ENCODE results near the gene NCBP2.

The NCBP2 gene

GRCh38 chr3:196942915-196943277 is 568 bp upstream of the NCBP2 start:
- TF ChIP-seq EZH2phosphoT487 (IDR thresholded peaks at IDR 0.05; ENCODE audit: low read depth), result no peak
- no peak for TF ChIP-seq CTCF (IDR thresholded peaks at IDR 0.05; ENCODE audit: low read depth, low read length)
- peaks cover 23% of the 10 kb centered on the region for H3K4me1 ChIP-seq (ENCODE audit: low read length)
- H4K20me1 ChIP-seq (ENCODE audit: insufficient read depth, low read length), result 0 out of 2 replicates have a peak, but pooled peaks cover 4% of the 10 kb centered on the region
- peak overlapping the region; percentile 90 for H3K4me2 ChIP-seq (ENCODE audit: low read length)
- peaks cover 64% of the 10 kb centered on the region for H3K79me2 ChIP-seq (ENCODE audit: low read length)
- peaks cover 19% of the 10 kb centered on the region for H3K36me3 ChIP-seq (replicated peaks; ENCODE audit: low read depth, low read length)
- peak overlapping the region; percentile 93 for H3K4me3 ChIP-seq (ENCODE audit: low read length)
- H3K9ac ChIP-seq (ENCODE audit: low read length), result peak overlapping the region; percentile 81
- H3K9me3 ChIP-seq (ENCODE audit: insufficient read depth, low read length), result no peaks in the 10 kb centered on the region
- 0 out of 2 replicates have a peak overlapping the region, but pooled peaks have one; percentile 14 for H2AFZ ChIP-seq (ENCODE audit: low read depth, low read length)
- H3K27me3 ChIP-seq (ENCODE audit: low read depth, low read length), result no peaks in the 10 kb centered on the region
- H3K27ac ChIP-seq (ENCODE audit: low read length), result peak overlapping the region; percentile 33

GRCh38 chr3:196941729-196942225 is 551 bp downstream of the NCBP2 start:
- Histone ChIP-seq H4K20me1 (ENCODE audit: insufficient read depth, low read length) (0 out of 2 replicates have a peak, but pooled peaks cover 4% of the 10 kb centered on the region), H3K79me2 (ENCODE audit: low read length) (peaks cover 69% of the 10 kb centered on the region)
- no peak for TF ChIP-seq CTCF (IDR thresholded peaks at IDR 0.05; ENCODE audit: low read depth, low read length)
- TF ChIP-seq EZH2phosphoT487 (IDR thresholded peaks at IDR 0.05; ENCODE audit: low read depth), result no peak

GRCh38 chr3:196938576-196938975 is 3.8 kb downstream of the NCBP2 start:
- Histone ChIP-seq H3K4me3 (ENCODE audit: low read length) (no peak overlapping the region), H2AFZ (ENCODE audit: low read depth, low read length) (no peak overlapping the region), H3K4me2 (ENCODE audit: low read length) (no peak overlapping the region), H3K9ac (ENCODE audit: low read length) (no peak overlapping the region), H3K36me3 (replicated peaks; ENCODE audit: low read depth, low read length) (peaks cover 59% of the 10 kb centered on the region), H3K79me2 (ENCODE audit: low read length) (peaks cover 57% of the 10 kb centered on the region), H3K27me3 (ENCODE audit: low read depth, low read length) (no peaks in the 10 kb centered on the region), H3K9me3 (ENCODE audit: insufficient read depth, low read length) (no peaks in the 10 kb centered on the region), H4K20me1 (ENCODE audit: insufficient read depth, low read length) (0 out of 2 replicates have a peak, but pooled peaks cover 2% of the 10 kb centered on the region), H3K27ac (ENCODE audit: low read length) (no peak overlapping the region), H3K4me1 (ENCODE audit: low read length) (peaks cover 20% of the 10 kb centered on the region)
- TF ChIP-seq EZH2phosphoT487 (IDR thresholded peaks at IDR 0.05; ENCODE audit: low read depth), result no peak
- no peak for TF ChIP-seq CTCF (IDR thresholded peaks at IDR 0.05; ENCODE audit: low read depth, low read length)

More at GRCh38 chr3:196941729-196942225, 551 bp downstream of the NCBP2 start:
- H2AFZ ChIP-seq (ENCODE audit: low read depth, low read length), result peak overlapping the region; percentile 84; the same call in 1 of the 2 replicates
- no peaks in the 10 kb centered on the region for H3K9me3 ChIP-seq (ENCODE audit: insufficient read depth, low read length)
- H3K9ac ChIP-seq (ENCODE audit: low read length), result peak overlapping the region; percentile 94
- H3K4me1 ChIP-seq (ENCODE audit: low read length), result peaks cover 23% of the 10 kb centered on the region
- peaks cover 30% of the 10 kb centered on the region for H3K36me3 ChIP-seq (replicated peaks; ENCODE audit: low read depth, low read length)
- H3K27me3 ChIP-seq (ENCODE audit: low read depth, low read length), result no peaks in the 10 kb centered on the region
- H3K4me3 ChIP-seq (ENCODE audit: low read length), result peak overlapping the region; percentile 93
- peak overlapping the region; percentile 81 for H3K27ac ChIP-seq (ENCODE audit: low read length)
- H3K4me2 ChIP-seq (ENCODE audit: low read length), result peak overlapping the region; percentile 97

GRCh38 chr3:196938124-196938523 is 4.2 kb downstream of the NCBP2 start:
- H3K36me3 ChIP-seq (replicated peaks; ENCODE audit: low read depth, low read length), result peaks cover 60% of the 10 kb centered on the region
- TF ChIP-seq CTCF (IDR thresholded peaks at IDR 0.05; ENCODE audit: low read depth, low read length) (no peak), EZH2phosphoT487 (IDR thresholded peaks at IDR 0.05; ENCODE audit: low read depth) (no peak)
- peaks cover 17% of the 10 kb centered on the region for H3K4me1 ChIP-seq (ENCODE audit: low read length)
- no peaks in the 10 kb centered on the region for H4K20me1 ChIP-seq (ENCODE audit: insufficient read depth, low read length)
- H3K4me3 ChIP-seq (ENCODE audit: low read length), result no peak overlapping the region
- H3K9me3 ChIP-seq (ENCODE audit: insufficient read depth, low read length), result no peaks in the 10 kb centered on the region
- no peak overlapping the region for H2AFZ ChIP-seq (ENCODE audit: low read depth, low read length)
- H3K27me3 ChIP-seq (ENCODE audit: low read depth, low read length), result no peaks in the 10 kb centered on the region
- H3K9ac ChIP-seq (ENCODE audit: low read length), result no peak overlapping the region
- H3K4me2 ChIP-seq (ENCODE audit: low read length), result no peak overlapping the region
- H3K79me2 ChIP-seq (ENCODE audit: low read length), result peaks cover 52% of the 10 kb centered on the region
- no peak overlapping the region for H3K27ac ChIP-seq (ENCODE audit: low read length)

Data from OCI-LY3 (cell line).